GM19193 (cell line): Measurements from ENCODE around the gene PCDHGB6.
"Not testable (repeated sequence)": the region's sequence is repeated elsewhere in the genome, so short reads cannot be mapped to it uniquely, and the experiment has no call there.

Source experiments
- POLR2A ChIP-seq: IDR thresholded peaks from 4 replicates; pipeline ENCODE4 v1.6.1; 2011; ENCODE audit not compliant: insufficient read depth, insufficient read length; ENCODE audit errors: extremely low read depth

PCDHGB6 gene

DNA sequence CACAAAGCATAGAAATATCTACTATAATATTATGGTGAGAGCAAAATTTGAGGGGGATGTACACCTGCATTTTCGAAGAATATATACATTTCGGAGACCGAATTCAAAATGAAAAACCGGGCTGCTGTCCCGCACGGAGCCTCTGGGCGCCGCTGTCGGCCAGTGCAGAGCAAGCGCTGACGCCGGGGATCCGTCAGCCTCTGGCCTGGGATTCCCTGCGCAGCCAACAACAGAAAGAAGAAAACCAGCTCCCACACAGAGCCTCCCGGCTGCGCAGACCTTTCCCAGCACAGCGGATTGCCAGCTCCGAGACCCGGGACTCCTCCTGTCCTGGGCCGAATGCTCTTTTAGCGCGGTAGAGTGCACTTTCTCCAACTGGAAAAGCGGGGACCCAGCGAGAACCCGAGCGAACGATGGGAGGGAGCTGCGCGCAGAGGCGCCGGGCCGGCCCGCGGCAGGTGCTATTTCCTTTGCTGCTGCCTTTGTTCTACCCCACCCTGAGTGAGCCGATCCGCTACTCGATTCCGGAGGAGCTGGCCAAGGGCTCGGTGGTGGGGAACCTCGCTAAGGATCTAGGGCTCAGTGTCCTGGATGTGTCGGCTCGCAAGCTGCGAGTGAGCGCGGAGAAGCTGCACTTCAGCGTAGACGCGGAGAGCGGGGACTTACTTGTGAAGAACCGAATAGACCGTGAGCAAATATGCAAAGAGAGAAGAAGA is at the start of gene PCDHGB6:
Gene PCDHGB6 (plus strand): TSS at position 232 of the 716 bp plus-strand sequence. CDS start 182 bp downstream, at position 414.
- TF ChIP-seq POLR2A = not testable (repeated sequence)

DNA sequence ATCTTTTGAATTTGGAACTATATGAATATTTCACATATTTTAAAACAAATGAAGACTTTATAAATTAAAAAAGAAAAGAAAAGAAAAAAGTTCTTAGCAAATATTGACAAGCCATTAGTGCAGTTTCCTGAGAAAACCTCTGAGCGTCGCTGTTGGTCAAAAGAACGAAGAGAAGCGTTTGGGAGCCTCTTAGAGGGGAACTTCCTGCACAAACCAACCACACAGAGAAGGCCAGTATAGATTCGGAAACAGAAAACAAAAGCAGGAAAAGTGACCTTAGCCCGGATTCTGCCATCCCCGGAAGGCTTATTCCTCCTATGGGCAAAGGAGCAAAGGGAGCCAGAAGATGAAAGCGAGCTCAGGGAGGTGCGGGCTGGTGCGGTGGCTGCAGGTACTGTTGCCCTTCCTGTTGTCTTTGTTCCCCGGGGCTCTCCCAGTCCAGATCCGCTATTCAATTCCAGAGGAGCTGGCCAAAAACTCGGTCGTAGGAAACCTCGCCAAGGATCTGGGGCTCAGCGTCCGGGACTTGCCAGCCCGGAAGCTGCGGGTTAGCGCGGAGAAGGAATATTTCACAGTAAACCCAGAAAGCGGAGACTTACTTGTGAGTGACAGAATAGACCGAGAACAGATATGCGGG is 47.9 kb upstream of the PCDHGB6 start, which contains the start of gene PCDHGB2:
Gene PCDHGB2 (plus strand): TSS at position 205 of the 637 bp plus-strand sequence. CDS start 142 bp downstream, at position 347.
- TF ChIP-seq POLR2A = no peak

DNA sequence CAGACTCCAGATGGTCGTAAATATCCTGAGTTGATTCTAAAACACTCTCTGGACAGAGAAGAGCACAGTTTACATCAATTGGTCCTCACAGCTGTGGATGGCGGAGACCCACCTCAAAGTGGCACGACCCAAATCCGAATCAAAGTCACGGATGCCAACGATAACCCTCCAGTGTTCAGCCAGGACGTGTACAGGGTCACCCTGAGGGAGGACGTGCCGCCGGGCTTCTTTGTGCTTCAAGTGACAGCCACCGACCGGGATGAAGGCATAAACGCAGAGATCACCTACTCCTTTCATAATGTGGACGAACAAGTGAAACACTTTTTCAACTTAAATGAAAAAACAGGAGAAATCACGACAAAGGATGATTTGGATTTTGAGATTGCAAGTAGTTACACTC is 47.1 kb upstream of the PCDHGB6 start:
- no peak for TF ChIP-seq POLR2A

DNA sequence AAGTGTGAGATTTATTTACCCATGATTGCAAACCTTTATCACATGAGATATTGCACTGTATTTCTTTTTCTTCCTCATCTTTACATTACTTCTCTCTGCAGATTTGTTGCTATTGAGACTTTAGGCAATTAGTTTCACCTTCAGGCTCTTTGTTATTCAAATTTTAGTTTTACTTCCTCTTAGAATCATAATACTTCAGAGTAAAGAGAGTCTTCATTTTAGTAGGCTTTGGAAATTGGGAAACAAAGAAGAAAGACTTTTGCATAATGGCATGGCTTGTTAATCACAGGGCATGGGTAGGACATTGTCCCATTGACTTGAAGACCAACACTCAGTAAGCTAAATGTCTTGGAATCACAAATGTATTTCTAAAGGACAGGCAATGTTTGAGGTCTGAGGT is 45.1 kb upstream of the PCDHGB6 start:
- TF ChIP-seq POLR2A = no peak

DNA sequence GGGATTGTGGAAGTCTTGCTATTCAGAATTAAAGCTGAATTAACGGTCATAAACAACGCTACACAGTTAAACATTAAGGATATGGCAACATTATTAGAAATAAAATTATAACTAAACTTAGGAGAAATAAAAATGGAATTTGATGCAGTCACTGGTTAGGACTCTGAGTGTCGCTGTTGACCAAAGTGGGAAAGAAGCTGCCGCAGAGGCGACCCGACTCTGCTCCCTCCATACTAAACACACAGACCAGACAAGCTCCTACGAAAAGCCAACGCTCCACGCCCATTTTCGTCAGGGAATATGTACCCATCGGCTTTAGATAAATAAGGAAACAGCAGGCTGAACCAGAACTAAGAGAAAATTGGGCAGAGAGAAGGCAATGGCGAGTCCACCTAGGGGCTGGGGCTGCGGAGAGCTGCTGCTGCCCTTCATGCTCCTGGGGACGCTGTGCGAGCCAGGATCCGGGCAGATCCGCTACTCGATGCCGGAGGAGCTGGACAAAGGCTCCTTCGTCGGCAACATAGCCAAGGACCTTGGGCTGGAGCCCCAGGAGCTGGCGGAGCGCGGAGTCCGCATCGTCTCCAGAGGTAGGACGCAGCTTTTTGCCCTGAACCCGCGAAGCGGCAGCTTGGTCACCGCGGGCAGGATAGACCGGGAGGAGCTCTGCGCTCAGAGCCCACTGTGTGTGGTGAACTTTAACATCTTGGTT is 43.7 kb upstream of the PCDHGB6 start, which contains the start of gene PCDHGA5:
Gene PCDHGA5 (plus strand): TSS at position 211 of the 709 bp plus-strand sequence. CDS start 169 bp downstream, at position 380.
- TF ChIP-seq POLR2A = no peak

DNA sequence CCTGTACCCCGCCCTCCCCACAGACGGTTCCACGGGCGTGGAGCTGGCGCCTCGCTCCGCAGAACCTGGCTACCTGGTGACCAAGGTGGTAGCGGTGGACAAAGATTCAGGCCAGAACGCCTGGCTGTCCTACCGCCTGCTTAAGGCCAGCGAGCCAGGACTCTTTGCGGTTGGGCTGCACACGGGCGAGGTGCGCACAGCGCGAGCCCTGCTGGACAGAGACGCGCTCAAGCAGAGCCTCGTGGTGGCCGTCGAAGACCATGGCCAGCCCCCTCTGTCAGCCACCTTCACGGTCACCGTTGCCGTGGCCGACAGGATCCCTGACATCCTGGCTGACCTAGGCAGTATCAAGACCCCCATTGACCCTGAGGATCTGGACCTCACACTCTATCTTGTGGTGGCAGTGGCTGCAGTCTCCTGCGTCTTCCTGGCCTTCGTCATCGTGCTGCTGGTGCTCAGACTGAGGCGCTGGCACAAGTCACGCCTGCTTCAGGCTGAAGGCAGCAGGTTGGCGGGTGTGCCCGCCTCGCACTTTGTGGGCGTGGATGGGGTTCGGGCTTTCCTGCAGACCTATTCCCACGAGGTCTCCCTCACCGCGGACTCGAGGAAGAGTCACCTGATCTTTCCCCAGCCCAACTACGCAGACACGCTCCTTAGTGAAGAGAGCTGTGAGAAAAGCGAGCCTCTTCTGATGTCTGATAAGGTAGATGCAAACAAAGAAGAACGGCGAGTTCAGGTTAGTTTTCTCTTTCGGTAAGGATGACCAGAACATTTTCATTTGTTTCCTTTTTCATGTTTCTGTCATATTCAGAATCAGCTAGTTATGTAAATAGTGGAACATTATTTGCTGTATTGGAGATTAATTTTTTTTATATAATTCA is 41.6 kb upstream of the PCDHGB6 start:
- no peak for TF ChIP-seq POLR2A

DNA sequence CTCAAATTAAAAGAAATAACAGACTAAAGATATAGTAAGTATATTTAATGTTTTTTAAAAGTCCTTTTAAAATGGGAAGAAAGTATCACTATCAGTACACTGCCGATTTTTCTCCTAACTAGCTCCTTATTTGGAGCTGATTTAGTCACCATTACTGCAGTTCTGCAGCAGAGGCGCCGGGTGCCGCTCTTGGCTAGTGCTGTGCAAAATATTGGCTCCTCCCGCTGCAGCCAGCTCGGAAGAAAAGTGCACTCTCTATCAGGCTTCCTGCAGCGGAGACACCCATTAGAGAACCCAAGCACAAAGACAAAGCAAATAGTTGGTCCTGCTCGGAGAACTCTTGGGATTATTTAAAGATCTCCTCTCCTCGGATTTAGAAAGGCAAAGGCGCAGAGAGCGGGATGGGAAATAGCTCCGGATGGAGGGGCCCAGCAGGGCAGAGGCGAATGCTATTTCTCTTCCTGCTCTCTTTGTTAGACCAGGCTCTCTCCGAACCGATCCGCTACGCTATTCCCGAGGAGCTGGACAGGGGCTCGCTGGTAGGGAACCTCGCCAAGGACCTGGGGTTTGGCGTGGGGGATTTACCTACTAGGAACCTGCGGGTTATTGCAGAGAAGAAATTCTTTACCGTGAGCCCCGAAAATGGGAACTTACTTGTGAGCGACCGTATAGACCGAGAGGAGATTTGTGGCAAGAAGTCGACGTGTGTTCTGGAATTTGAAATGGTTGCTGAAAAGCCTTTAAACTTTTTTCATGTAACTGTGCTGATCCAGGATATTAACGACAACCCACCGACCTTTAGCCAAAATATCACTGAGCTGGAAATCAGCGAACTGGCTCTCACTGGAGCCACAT is 37.6 kb upstream of the PCDHGB6 start, which contains the start of gene PCDHGB3:
Gene PCDHGB3 (plus strand): TSS at position 249 of the 855 bp plus-strand sequence. CDS start 153 bp downstream, at position 402.
- no peak for TF ChIP-seq POLR2A

DNA sequence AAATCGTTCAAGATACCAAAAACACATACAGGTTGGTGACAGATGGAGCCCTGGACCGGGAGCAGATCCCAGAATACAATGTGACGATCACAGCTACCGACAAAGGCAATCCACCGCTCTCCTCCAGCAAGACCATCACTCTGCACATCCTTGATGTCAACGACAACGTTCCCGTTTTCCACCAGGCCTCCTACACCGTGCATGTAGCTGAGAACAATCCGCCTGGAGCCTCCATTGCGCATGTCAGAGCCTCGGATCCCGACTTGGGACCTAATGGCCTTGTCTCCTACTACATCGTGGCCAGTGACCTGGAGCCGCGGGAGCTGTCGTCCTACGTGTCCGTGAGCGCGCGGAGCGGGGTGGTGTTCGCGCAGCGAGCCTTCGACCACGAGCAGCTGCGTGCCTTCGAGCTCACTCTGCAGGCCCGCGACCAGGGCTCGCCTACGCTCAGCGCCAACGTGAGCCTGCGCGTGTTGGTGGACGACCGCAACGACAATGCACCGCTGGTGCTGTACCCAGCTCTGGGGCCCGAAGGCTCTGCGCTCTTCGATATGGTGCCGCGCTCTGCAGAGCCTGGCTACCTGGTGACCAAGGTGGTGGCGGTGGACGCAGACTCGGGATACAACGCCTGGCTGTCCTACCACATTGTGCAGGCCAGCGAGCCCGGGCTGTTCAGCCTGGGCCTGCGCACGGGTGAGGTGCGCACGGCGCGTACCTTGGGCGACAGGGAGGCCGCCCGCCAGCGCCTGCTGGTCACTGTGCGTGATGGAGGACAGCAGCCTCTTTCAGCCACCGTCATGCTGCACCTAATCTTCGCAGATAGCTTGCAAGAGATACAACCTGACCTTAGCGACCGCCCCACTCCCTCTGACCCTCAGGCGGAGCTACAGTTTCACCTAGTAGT is 36.0 kb upstream of the PCDHGB6 start:
- no peak for TF ChIP-seq POLR2A

DNA sequence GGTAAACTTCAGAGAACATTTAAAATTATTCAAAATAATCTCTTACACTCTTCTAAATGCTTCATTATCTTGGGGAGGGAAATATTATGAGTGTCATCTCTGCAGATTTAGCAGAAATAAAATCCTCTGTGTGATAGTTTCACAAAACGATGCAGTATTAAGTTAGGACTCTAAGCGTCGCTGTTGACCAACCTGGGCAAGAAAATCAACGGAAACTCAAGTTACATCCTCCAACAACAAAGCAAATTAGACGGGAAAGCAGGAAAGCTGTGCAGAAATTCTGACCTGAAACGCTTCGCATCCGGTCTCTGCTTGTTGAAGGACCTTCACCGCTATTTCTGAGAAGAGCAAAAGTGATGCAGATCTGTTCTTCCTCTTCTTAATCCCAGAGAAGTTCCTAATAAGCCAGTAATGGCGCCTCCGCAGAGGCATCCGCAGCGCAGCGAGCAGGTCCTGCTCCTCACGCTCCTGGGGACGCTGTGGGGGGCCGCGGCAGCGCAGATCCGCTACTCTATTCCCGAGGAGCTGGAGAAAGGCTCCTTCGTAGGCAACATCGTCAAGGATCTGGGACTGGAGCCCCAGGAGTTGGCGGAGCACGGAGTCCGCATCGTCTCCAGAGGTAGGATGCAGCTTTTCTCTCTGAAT is 34.0 kb upstream of the PCDHGB6 start, which contains the start of gene PCDHGA6:
Gene PCDHGA6 (plus strand): TSS at position 219 of the 645 bp plus-strand sequence. CDS start 193 bp downstream, at position 412.
- no peak for TF ChIP-seq POLR2A

DNA sequence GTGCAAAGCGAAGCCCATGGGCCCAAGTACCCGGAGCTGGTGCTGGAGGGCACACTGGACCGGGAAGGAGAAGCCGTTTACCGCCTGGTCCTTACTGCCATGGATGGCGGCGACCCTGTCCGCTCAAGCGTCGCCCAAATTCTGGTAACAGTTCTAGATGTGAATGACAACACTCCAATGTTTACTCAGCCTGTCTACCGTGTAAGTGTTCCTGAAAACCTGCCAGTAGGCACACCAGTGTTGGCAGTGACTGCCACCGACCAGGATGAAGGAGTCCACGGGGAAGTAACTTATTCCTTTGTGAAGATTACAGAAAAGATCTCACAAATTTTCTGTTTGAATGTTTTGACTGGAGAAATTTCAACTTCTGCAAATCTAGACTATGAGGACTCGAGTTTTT is 33.2 kb upstream of the PCDHGB6 start:
- TF ChIP-seq POLR2A = no peak

DNA sequence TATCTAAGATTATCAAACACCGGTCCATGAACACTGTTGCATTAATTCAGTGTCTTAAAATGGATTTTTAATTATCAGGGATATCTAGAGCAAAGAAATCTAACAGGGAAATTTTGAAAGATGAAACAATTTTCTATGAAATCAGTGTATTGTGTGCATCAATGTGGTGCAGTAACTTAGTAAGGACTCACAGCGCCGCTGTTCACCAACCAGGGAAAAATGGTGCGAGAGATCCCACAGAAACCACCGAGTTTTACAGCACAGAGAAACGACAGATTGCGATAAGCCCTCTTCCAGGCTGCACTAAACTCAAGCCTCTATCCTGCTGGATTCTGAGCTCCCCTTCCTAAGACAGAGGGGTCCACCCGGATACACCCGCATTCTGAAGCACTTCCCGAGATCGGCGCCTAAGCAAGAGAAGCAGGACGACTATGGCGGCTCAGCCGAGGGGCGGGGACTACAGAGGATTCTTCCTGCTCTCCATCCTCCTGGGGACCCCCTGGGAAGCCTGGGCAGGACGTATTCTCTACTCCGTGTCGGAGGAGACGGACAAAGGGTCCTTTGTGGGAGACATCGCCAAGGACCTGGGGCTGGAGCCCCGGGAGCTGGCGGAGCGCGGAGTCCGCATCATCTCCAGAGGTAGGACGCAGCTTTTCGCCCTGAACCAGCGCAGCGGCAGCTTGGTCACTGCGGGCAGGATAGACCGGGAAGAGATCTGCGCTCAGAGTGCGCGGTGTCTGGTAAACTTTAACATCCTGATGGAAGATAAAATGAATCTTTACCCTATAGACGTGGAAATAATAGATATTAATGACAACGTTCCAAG is 25.1 kb upstream of the PCDHGB6 start, which contains the start of gene PCDHGA7:
Gene PCDHGA7 (plus strand): TSS at position 274 of the 826 bp plus-strand sequence. CDS start 158 bp downstream, at position 432.
- TF ChIP-seq POLR2A = no peak
